COLO668 (cell line): ENCODE results near the gene AKAP10.
"Not testable (repeated sequence)": the region's sequence is repeated elsewhere in the genome, so short reads cannot be mapped to it uniquely, and the experiment has no call there.

Experiments used
- DNase-seq: peaks from one replicate; lab custom pipeline; 2025; ENCODE audit not compliant: unreplicated experiment; lab: John Stamatoyannopoulos, UW

The AKAP10 gene

GRCh38 chr17:19977293-19978208 lies at the start of gene AKAP10:
Gene AKAP10 (minus strand): TSS chr17:19977828. CDS start chr17:19977679, 149 bp downstream.
- peak; percentile 91 for DNase-seq

- no peak for DNase-seq
Measured at GRCh38 chr17:20026960-20027359, 49.3 kb upstream of the AKAP10 start.

GRCh38 chr17:20022701-20023100 lies 45.1 kb upstream of the AKAP10 start:
- DNase-seq: no peak

- not testable (repeated sequence) for DNase-seq
Measured at GRCh38 chr17:20016475-20016992, 38.9 kb upstream of the AKAP10 start.

- no peak for DNase-seq
Measured at GRCh38 chr17:20012017-20012536, 34.4 kb upstream of the AKAP10 start.

- no peak for DNase-seq
Measured at GRCh38 chr17:20010936-20011335, 33.3 kb upstream of the AKAP10 start.

GRCh38 chr17:20010099-20010863 lies 32.7 kb upstream of the AKAP10 start:
- peak; percentile 31 for DNase-seq

- DNase-seq: peak; percentile 86
Measured at GRCh38 chr17:20009302-20010098, 31.9 kb upstream of the AKAP10 start, which contains the start of gene SPECC1. Gene SPECC1 (plus strand): TSS chr17:20009359. CDS start chr17:20096652, 87,293 bp downstream.

- DNase-seq: no peak
Measured at GRCh38 chr17:20009052-20009301, 31.3 kb upstream of the AKAP10 start.

- peak; percentile 34 for DNase-seq
Measured at GRCh38 chr17:20008242-20009051, 30.8 kb upstream of the AKAP10 start.

GRCh38 chr17:19996502-19996901 lies 18.9 kb upstream of the AKAP10 start:
- DNase-seq: no peak

- no peak for DNase-seq
Measured at GRCh38 chr17:19996086-19996485, 18.5 kb upstream of the AKAP10 start.

- DNase-seq: peak; percentile 89
Measured at GRCh38 chr17:19992803-19993713, 15.4 kb upstream of the AKAP10 start.

- no peak for DNase-seq
Measured at GRCh38 chr17:19991252-19991885, 13.7 kb upstream of the AKAP10 start.

GRCh38 chr17:19987897-19988296 lies 10.3 kb upstream of the AKAP10 start:
- no peak for DNase-seq

GRCh38 chr17:19986941-19987861 lies 9.6 kb upstream of the AKAP10 start:
- DNase-seq: no peak
